K562 (cell line): Measurements from ENCODE around the gene SHANK3.

ENCODE experiments used
- CEBPZ ChIP-seq: fragments of 150-350 bp; IDR thresholded peaks from 2 replicates; pipeline ENCODE4 v1.6.1; 2014; ENCODE audit warnings: low read depth, mild to moderate bottlenecking, low read length, borderline replicate concordance
- COPS2 ChIP-seq: fragments of 450-650 bp; conservative IDR thresholded peaks from 2 replicates; pipeline ENCODE4 v1.6.1; 2016; ENCODE audit warnings: mild to moderate bottlenecking, moderate library complexity
- CREBBP ChIP-seq: IDR thresholded peaks from one replicate; pipeline ENCODE4 v1.6.1; 2012; ENCODE audit warnings: low read depth, mild to moderate bottlenecking, control low read depth, inconsistent platforms, low read length
- CTCF ChIP-seq, 3 experiments: IDR thresholded peaks in 2 of 3; conservative IDR thresholded peaks in 1 of 3; 2 replicates each; pipeline ENCODE4 v1.5.1; 2011 to 2012; ENCODE audit warnings: low read length in 3 of 3, mild to moderate bottlenecking in 3 of 3, control low read depth in 2 of 3, improper control_type of control experiment in 1 of 3, inconsistent platforms in 1 of 3, low read depth in 1 of 3, mixed read lengths in 1 of 3, moderate library complexity in 1 of 3; ENCODE audit not compliant: insufficient read depth in 2 of 3
- ELK1 ChIP-seq: sonication (generic); formaldehyde crosslinking; IDR thresholded peaks from 2 replicates; pipeline ENCODE4 v1.8.1; 2022; ENCODE audit warnings: missing genetic modification reagents
- EZH2 ChIP-seq: IDR thresholded peaks from 2 replicates; pipeline ENCODE4 v1.6.1; 2012; ENCODE audit warnings: low read depth, mild to moderate bottlenecking, inconsistent platforms, low read length, borderline replicate concordance
- MAX ChIP-seq: sonication (generic); formaldehyde crosslinking; IDR thresholded peaks from 2 replicates; pipeline ENCODE4 v1.9.0; 2022; ENCODE audit warnings: mild to moderate bottlenecking, missing genetic modification reagents
- NCOA6 ChIP-seq: fragments of 450-650 bp; IDR thresholded peaks from 2 replicates; pipeline ENCODE4 v1.6.1; 2017; ENCODE audit warnings: mild to moderate bottlenecking
- POLR2AphosphoS5 ChIP-seq: IDR thresholded peaks from 2 replicates; pipeline ENCODE4 v1.6.1; 2011; ENCODE audit warnings: mild to moderate bottlenecking, low read depth, low read length, moderate library complexity; ENCODE audit not compliant: control insufficient read depth, insufficient read depth
- TCF3 ChIP-seq: sonication (generic); formaldehyde crosslinking; IDR thresholded peaks from 2 replicates; pipeline ENCODE4 v1.4.0; 2020; ENCODE audit warnings: mild to moderate bottlenecking, missing genetic modification reagents
- ZNF184 ChIP-seq: sonication (generic); formaldehyde crosslinking; IDR thresholded peaks from 2 replicates; pipeline ENCODE4 v1.5.0; 2020; ENCODE audit warnings: missing genetic modification reagents

GRCh38 chr22:50721257-50721844 is 48.7 kb downstream of the SHANK3 start:
- TF ChIP-seq POLR2AphosphoS5: no peak
- no peak for TF ChIP-seq CTCF (IDR thresholded peaks at IDR 0.05 in 2 of 3, conservative IDR thresholded peaks at IDR 0.05 in 1 of 3; ENCODE audit: insufficient read depth in 2 of 3, low read depth in 1 of 3, low read length in 3 of 3)
- no peak for TF ChIP-seq ELK1 (CRISPR knock-in tag)
- TF ChIP-seq CREBBP: no peak
- TF ChIP-seq ZNF184: no peak
- TF ChIP-seq MAX: no peak
- no peak for TF ChIP-seq COPS2
- TF ChIP-seq TCF3 (CRISPR knock-in tag): no peak
- TF ChIP-seq EZH2: no peak
- no peak for TF ChIP-seq NCOA6
- TF ChIP-seq CEBPZ: no peak
